ENCODE measurements around the gene HOXC10.

GRCh38 chr12:53960187-53961024 lies 24.5 kb upstream of the HOXC10 start:
- TF ChIP-seq, protein P1, sequence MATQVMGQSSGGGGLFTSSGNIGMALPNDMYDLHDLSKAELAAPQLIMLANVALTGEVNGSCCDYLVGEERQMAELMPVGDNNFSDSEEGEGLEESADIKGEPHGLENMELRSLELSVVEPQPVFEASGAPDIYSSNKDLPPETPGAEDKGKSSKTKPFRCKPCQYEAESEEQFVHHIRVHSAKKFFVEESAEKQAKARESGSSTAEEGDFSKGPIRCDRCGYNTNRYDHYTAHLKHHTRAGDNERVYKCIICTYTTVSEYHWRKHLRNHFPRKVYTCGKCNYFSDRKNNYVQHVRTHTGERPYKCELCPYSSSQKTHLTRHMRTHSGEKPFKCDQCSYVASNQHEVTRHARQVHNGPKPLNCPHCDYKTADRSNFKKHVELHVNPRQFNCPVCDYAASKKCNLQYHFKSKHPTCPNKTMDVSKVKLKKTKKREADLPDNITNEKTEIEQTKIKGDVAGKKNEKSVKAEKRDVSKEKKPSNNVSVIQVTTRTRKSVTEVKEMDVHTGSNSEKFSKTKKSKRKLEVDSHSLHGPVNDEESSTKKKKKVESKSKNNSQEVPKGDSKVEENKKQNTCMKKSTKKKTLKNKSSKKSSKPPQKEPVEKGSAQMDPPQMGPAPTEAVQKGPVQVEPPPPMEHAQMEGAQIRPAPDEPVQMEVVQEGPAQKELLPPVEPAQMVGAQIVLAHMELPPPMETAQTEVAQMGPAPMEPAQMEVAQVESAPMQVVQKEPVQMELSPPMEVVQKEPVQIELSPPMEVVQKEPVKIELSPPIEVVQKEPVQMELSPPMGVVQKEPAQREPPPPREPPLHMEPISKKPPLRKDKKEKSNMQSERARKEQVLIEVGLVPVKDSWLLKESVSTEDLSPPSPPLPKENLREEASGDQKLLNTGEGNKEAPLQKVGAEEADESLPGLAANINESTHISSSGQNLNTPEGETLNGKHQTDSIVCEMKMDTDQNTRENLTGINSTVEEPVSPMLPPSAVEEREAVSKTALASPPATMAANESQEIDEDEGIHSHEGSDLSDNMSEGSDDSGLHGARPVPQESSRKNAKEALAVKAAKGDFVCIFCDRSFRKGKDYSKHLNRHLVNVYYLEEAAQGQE (IDR thresholded peaks at IDR 0.05; ENCODE audit: unreplicated experiment) = no peak
- TF ChIP-seq, protein P2, sequence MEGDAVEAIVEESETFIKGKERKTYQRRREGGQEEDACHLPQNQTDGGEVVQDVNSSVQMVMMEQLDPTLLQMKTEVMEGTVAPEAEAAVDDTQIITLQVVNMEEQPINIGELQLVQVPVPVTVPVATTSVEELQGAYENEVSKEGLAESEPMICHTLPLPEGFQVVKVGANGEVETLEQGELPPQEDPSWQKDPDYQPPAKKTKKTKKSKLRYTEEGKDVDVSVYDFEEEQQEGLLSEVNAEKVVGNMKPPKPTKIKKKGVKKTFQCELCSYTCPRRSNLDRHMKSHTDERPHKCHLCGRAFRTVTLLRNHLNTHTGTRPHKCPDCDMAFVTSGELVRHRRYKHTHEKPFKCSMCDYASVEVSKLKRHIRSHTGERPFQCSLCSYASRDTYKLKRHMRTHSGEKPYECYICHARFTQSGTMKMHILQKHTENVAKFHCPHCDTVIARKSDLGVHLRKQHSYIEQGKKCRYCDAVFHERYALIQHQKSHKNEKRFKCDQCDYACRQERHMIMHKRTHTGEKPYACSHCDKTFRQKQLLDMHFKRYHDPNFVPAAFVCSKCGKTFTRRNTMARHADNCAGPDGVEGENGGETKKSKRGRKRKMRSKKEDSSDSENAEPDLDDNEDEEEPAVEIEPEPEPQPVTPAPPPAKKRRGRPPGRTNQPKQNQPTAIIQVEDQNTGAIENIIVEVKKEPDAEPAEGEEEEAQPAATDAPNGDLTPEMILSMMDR (conservative IDR thresholded peaks at IDR 0.05; ENCODE audit: low read depth in 2 of 2) = no peak
- TF ChIP-seq EZH2phosphoT487 (IDR thresholded peaks at IDR 0.05; ENCODE audit: unreplicated experiment) (peak; percentile 37), EZH2 (IDR thresholded peaks at IDR 0.05; ENCODE audit: low read depth, unreplicated experiment) (peak; percentile 99)

All from GM23338 (cell line).